GM18858 (cell line): ENCODE results near the gene ITGBL1.

Experiments used
- ATAC-seq: cut with Tn5 transposase; IDR thresholded peaks from one replicate; pipeline ENCODE4 v1.9.1; 2021; ENCODE audit not compliant: unreplicated experiment

Gene ITGBL1

GRCh38 chr13:101449790-101450748 is 2.4 kb upstream of the ITGBL1 start:
- ATAC-seq: no peak

- ATAC-seq: no peak
These were observed 1.7 kb upstream of the ITGBL1 start for GRCh38 chr13:101450749-101451130.

- ATAC-seq: no peak
These were observed 834 bp upstream of the ITGBL1 start for GRCh38 chr13:101451641-101452040.

- no peak for ATAC-seq
These were observed 1.3 kb downstream of the ITGBL1 start for GRCh38 chr13:101453784-101454201.

- ATAC-seq: no peak
These were observed 2.3 kb downstream of the ITGBL1 start for GRCh38 chr13:101454767-101455166.

- ATAC-seq: no peak
These were observed 3.4 kb downstream of the ITGBL1 start for GRCh38 chr13:101455863-101456262.

- no peak for ATAC-seq
These were observed 4.7 kb downstream of the ITGBL1 start for GRCh38 chr13:101457176-101457575.

- no peak for ATAC-seq
These were observed 13.4 kb downstream of the ITGBL1 start for GRCh38 chr13:101465877-101466276.

- ATAC-seq: no peak
These were observed 14.9 kb downstream of the ITGBL1 start for GRCh38 chr13:101467415-101467814.

- ATAC-seq: no peak
These were observed 21.0 kb downstream of the ITGBL1 start for GRCh38 chr13:101473458-101473857.

- ATAC-seq: no peak
These were observed 22.0 kb downstream of the ITGBL1 start for GRCh38 chr13:101474419-101474957.

- ATAC-seq: no peak
These were observed 23.1 kb downstream of the ITGBL1 start for GRCh38 chr13:101475536-101475935.

- no peak for ATAC-seq
These were observed 28.9 kb downstream of the ITGBL1 start for GRCh38 chr13:101481421-101481820.

GRCh38 chr13:101486708-101487437 is 34.4 kb downstream of the ITGBL1 start:
- no peak for ATAC-seq

- no peak for ATAC-seq
These were observed 35.0 kb downstream of the ITGBL1 start for GRCh38 chr13:101487438-101487830.

- ATAC-seq: no peak
These were observed 36.3 kb downstream of the ITGBL1 start for GRCh38 chr13:101488734-101489133.

GRCh38 chr13:101489643-101490405 is 37.3 kb downstream of the ITGBL1 start:
- no peak for ATAC-seq

GRCh38 chr13:101490406-101491015 is 38.0 kb downstream of the ITGBL1 start:
- no peak for ATAC-seq

- no peak for ATAC-seq
These were observed 39.9 kb downstream of the ITGBL1 start for GRCh38 chr13:101492251-101492910.

GRCh38 chr13:101493541-101493940 is 41.1 kb downstream of the ITGBL1 start:
- ATAC-seq: no peak
